Left kidney (tissue), 8 donors: Measurements from ENCODE around the gene PSG3. TPM values are rescaled to one million over a fixed set of nuclear protein-coding genes. Genes with fewer than 3 reads are reported as not detected.
"Not testable (repeated sequence)": the region's sequence is repeated elsewhere in the genome, so short reads cannot be mapped to it uniquely, and the experiment has no call there.

Experiments
- DNase-seq: peaks from one replicate; pipeline ENCODE4 v3.0.0-alpha.2; 2013
- long read RNA-seq, 8 donors: transcript quantifications; one replicate each; lab custom pipeline, GENCODE V29; 2026
- polyA plus RNA-seq: library from polyadenylated mRNA; unstranded; fragments of 120-200 nt; gene quantifications from one replicate; pipeline ENCODE4 v1.2.1, GENCODE V29; 2013; ENCODE audit not compliant: insufficient read length

PSG3 gene
- 0.13 TPM for polyA plus RNA-seq
- long read RNA-seq, donor 1 = 0 reads
- long read RNA-seq, donor 2 = 0 reads
- long read RNA-seq, donor 3 = 0 reads
- long read RNA-seq, donor 4 = 0 reads
- long read RNA-seq, donor 5 = 0 reads
- long read RNA-seq, donor 6 = 0 reads
- long read RNA-seq, donor 7 = 0 reads
- long read RNA-seq, donor 8 = 0 reads

DNA sequence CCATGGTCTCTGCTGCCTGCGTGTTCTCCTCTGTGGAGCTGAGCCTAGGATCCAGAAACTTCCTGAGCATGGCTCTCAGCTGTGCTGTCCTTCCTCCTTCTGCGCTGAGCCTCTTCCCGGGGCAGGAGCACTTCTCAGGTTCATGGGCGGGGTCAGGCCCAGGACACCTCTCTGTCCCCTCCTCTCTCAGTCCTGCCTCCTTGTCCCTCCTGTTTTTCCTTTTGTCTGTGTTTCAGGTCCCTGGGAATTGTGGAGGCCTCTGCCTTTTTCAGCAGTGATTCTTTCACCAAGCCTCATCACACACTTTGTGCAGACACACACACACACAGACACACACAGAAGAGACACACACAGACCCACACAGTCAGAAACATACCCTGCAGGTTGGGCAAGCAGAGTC is at the start of gene PSG3:
PSG3 (minus strand) TSS at position 101 of the 400 bp plus-strand sequence; CDS start at position 4, 97 bp downstream.
- DNase-seq = not testable (repeated sequence)

DNA sequence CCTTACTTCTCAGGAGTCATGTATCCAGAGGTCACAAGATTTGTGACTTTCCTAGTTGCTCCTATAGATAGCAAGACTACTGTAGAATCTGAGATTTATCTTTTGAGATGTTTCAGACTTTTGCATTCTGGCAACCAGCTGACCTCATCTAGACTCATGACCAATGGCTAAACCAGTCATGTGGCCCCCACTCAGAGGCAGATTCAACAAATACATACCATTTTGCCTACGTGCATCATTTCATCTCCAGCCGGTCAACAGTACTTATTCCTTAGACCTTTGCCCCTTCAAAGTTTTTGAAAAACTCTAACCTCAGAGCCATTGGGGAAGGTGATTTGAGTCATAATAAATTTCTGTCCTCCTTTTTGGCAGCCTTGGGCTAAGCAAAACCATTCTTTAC is 48.5 kb upstream of the PSG3 start:
- DNase-seq = not testable (repeated sequence)

DNA sequence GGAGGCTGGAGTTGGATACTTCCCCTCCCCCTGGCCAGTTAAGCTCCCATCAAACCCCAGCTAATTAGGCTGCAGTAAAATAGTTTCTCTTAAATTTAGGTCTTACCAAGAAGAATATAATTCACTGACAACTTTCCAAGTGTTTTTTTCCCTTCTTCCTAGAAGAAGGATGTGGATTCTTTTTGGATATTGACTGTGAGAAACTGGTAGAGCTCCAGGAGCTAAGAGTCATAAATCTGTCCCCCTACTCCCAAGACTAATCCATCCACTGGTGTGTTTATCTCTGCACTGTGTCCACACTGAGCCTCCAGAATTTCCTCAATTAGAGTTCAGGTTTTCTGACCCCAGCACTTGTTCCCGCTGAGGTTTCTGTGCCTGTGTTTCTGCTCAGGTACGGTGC is 47.5 kb upstream of the PSG3 start:
- not testable (repeated sequence) for DNase-seq

DNA sequence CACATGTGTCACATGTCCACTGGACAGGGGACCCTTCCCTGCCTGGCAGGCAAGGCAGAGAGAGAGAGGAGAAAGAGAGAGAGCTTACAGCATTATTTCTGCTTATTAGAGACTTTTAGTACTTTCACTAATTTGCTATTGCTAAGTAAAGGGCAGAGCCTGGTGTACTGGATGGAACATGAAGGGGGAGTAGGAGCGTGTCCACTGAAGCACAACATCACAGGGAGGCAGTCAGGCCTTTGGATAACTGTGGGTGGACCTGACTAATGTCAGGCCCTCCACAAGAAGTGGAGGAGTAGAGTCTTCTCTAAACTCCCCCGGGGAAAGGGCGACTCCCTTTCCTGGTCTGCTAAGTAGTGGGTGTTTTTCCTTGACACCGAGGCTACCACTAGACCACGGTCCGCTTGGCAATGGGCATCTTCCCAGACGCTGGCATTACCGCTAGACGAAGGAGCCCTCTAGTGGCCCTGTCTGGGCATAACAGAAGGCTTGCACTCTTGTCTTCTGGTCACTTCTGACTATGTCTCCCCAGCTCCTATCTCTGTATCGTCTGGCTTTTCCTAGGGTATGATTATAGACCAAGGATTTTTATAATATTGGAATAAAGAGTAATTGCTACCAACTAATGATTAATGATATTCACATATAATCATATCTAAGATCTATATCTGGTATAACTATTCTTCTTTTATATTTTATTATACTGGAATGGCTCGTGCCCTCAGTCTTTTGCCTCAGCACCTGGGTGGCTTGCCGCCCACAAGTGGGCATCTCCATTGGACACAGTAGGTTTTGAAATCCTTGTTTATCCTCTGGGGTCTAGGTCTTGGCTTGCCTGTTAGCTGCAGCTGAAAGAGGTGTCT is 36.7 kb upstream of the PSG3 start:
- DNase-seq = peak; percentile 52

DNA sequence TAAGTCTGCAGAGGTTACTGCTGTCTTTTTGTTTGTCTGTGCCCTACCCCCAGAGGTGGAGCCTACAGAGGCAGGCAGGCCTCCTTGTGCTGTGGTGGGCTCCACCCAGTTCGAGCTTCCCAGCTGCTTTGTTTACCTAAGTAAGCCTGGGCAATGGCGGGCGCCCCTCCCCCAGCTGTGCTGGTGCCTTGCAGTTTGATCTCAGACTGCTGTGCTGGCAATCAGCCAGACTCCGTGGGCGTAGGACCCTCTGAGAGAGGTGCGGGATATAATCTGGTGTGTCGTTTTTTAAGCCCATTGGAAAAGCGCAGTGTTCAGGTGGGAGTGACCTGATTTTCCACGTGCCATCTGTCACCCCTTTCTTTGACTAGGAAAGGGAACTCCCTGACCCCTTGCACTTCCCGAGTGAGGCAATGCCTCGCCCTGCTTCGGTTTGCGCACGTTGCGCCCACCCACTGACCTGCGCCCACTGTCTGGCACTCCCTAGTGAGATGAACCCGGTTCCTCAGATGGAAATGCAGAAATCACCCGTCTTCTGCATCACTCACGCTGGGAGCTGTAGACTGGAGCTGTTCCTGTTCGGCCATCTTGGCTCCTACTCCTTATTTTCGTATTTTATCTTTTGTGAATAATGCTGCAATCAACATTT is 34.4 kb upstream of the PSG3 start:
- DNase-seq = not testable (repeated sequence)

DNA sequence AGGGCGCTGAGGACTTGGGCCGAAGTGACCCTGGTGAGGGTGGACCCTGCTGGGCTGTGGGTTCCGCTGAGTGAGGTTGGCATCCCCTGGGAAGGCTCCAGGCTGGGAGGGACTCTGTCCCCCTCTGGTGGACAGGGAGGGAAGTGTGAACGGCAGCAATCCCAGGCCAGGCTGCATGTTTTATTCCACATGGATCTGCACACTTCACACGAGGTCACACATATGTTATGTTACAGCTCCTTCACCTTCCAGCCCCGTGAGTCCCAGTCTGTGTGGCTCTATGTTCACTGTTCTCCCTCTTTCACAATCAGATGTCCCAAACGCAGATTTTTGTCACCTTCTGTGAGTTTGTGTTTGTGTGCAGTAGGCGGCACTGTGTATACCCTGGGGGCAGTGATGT is 27.0 kb upstream of the PSG3 start:
- not testable (repeated sequence) for DNase-seq

DNA sequence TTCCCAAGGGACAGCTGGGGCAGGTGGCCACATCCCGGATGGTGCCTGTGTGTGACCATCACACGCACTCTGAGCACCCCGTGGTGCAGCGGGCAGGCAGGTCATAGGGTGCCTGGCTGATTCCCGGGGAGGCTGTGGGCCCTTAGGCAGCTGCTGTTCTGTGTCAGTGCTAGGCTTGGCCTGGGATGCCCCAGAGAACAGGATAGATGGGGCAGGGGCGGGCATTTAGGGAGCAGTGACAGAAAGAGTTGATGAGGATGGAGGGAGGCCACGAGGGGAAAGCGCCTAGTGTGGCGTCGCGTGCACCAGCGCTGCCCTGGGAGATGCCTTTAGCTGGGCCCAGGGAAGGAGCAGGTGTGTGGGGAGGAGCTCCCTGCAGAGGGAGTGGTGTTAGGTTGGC is 26.6 kb upstream of the PSG3 start:
- DNase-seq = not testable (repeated sequence)

DNA sequence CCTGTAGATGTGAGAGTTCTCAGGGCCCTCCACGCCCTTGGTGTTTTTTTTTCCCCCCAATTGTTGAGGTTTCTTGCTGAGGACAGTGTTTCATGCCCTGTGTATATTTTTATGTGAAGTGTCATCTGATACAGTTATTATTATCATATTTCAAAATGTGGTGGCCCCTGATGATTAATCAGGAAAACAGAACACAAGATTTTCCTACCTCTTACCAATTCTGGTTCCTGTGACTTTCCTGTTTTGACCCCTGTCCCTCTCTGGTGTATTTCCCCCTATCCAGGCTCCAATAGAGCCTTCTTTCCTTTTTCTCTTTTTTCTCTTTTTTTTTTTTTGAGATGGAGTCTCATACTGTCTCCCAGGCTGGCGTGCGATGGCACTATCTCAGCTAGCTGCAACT is 24.6 kb upstream of the PSG3 start:
- DNase-seq = no peak

DNA sequence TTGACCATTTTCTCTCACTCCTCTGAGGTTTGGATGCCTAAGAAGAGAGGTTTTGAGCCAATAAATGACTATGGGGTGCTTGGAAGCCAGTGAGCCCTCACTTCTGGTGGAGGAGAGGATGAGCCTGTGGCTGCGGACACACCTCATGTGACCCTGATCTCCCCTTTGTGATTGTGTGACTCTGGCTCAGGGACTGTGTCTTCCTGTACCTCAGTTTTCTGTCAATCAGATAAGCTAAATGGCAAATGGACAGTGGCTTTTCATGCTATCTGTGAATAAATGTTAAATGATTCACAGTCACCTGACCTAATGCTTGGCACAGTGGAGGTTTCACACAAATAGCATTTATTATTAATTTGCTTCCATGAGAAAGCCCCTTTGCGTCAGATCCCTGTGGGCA is 22.5 kb upstream of the PSG3 start:
- DNase-seq = no peak

DNA sequence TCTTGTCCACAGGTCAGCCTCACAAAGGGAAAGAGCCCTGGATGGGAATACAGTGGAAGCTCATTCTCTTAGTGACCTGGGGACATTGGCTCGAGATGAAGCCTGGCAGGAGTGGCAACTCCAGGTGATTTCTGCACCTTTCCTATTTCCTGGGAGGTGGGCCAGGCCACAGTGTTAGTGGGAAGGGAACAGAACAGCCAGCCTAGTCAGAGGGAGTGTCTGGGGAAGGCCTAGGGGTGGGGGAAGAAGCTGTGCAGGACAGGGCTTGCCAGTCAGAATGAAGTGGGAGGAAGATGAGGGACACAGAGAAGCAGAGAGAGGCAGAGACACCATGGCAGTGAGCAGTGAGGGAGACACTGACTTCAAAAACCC is 21.6 kb upstream of the PSG3 start:
- DNase-seq = not testable (repeated sequence)

DNA sequence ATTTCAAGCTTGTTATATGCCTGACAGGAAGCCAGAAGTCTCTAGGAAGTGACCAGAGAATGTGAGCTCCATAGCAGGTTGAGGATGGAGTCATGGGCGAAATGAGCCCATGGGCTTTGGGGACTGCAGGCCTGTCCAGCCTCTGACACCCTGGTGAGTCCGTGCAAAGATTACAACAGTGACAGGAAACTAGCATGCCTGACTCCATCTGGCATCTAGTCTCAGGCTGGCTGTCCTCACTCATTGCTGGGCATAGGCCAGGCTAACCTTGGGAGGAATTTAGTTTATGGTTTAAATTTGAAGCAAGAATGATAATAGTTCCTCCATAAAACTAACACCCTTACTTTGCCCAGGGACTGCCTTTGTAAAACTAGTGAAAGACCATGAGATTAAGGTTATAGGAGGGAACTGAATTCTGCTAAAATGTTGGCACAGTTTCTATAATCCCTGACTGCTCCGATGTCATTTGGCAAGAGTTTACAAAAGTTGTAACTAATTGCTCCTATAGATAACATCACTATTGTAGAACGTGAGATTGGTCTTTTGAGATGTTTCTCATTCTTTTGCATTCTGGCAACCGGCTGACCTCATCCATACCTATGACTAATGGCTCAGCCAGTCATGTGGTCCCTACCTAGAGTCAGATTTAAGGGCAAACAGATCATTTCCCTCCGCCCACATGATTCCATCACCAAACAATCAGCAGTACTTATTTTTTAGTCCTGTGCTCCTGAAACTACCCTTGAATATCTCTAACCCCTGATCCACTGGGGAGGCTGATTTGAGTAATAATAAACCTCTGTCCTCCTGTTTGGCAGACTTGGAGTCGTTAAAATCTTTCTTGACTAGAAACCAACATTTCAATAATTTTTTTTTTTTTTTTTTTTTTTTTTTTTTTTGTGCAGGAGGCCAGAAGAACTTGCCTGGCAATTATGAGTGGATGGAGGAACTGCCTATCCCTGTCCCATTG is 21.0 kb upstream of the PSG3 start:
- not testable (repeated sequence) for DNase-seq

DNA sequence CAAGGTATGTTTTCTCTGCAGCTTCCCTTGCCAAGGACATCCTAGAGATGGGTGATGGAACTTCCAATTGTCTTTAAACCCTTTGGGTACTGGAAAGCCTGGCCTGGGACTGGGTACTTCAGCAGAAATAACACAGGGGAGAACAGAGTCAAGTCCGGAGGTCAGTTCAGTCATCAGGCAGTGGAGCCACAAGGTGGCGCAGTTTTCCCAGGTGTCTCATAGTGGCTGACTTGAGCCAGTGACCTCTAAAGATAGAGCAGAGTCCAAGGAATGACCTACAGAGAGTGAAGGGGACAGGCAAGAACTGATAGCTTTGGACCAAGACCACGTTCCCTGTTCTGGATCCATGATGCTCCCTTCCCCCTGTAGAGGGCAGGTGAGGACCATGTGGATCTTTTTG is 18.4 kb upstream of the PSG3 start:
- not testable (repeated sequence) for DNase-seq

DNA sequence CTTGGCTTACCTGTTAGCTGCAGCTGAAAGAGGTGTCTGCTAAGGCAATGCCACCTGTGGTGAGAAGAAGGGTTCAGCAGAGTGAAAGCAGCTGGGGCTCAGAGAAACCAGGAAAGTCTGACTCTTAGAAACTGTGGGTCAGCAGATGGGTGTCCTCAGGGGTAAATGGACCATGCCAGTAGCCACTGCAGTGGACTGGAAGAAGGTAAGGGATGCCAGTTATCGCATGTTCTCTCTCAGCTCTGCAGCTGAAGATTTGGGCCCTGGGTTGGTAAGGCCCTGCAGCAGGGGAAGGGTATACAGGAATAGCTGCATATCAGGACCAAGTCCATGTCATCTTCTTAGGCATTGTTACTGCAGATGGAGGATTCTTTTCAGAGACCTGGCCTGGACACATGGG is 12.0 kb upstream of the PSG3 start:
- not testable (repeated sequence) for DNase-seq

DNA sequence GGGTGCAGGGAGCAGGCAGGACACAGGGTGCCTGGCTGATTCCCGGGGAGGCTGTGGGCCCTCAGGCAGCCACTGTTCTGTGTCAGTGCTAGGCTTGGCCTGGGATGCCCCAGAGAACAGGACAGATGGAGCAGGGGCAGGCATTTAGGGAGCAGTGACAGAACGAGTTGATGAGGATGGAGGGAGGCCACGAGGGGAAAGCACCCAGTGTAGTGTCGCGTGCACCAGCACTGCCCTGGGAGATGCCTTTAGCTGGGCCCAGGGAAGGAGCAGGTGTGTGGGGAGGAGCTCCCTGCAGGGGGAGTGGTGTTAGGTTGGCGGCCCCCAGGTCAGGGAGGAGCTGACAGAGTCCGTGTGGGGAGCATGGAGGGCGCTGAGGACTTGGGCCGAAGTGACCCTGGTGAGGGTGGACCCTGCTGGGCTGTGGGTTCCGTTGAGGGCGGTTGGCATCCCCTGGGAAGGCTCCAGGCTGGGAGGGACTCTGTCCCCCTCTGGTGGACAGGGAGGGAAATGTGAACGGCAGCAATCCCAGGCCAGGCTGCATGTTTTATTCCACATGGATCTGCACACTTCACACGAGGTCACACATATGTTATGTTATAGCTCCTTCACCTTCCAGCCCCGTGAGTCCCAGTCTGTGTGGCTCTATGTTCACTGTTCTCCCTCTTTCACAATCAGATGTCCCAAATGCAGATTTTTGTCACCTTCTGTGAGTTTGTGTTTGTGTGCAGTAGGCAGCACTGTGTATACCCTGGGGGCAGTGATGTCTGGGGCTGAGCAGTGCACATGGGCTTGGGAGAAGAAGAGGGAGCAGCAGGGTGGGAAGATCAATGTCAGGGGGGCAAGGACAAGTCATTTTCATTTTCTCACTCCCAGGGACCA is 1.7 kb upstream of the PSG3 start:
- not testable (repeated sequence) for DNase-seq

DNA sequence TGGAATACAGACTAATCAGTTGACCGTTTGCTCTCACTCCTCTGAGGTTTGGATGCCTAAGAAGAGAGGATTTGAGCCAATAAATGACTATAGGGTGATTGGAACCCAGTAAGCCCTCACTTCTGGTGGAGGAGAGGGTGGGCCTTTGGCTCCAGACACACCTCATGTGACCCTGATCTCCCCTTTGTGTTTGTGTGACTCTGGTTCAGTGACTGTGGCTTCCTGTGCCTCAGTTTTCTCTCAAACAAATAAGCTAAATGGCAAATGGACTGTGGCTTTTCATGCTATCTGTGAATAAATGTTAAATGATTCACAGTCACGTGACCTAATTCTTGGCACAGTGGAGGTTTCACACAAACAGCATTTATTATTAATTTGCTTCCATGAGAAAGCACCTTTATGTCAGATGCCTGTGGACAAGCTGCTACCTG is 2.7 kb downstream of the PSG3 start:
- DNase-seq = not testable (repeated sequence)

DNA sequence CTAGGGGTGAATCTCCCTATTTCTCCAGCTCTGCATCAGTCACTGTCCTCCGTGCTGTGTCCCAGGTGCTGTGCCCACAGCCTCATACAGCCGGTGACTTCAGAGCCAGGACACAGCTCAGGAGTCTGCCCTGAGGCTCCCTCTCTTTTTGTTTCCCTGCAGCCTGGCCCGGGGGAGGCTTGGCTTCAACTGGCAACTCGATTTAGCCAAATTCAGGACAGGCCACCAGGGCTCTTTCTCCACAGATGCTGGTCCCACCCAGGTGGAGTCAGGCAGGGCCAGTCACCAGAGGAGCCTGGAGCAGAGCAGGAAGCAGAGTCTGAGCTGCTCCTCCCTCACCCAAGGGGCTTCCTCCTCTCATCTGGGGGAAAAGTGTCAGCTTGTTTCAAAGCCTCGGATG is 11.9 kb downstream of the PSG3 start:
- DNase-seq = not testable (repeated sequence)

DNA sequence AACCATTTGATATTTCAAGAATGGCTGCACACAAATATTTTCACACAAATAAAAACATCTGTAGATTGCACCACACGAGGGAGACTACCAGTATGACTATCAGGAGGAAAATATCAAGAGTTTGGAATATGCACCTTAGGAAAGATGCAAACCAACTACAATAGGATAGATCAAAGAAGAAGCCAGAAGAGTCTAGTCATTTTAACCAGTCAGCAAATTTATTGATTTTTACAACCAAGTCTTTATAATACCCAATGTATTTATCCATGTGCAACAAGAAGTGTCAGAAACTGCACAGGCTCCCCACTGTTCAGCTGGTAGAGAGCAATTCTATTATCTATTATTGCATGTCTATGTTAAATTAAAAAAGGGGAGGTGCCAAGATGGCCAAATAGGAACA is 26.3 kb downstream of the PSG3 start:
- not testable (repeated sequence) for DNase-seq

DNA sequence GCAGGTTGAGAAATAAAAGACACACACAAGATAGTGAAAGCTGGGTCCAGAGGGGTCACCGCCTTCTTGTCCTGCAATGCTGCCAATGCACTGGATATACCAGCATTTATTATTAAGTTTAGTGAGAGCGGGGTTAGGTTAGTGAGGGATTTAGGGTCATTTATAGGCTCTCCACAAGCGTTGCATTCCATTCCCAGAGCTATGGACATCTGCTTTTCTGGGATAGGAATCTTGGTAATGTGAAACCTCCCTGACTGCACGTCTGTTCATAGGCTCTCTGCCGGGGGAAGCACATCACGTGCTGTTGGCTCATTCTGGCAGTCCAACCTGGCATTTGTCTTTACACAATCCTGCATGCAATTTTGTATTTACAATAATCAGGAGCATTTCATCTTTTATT is 27.5 kb downstream of the PSG3 start:
- not testable (repeated sequence) for DNase-seq

DNA sequence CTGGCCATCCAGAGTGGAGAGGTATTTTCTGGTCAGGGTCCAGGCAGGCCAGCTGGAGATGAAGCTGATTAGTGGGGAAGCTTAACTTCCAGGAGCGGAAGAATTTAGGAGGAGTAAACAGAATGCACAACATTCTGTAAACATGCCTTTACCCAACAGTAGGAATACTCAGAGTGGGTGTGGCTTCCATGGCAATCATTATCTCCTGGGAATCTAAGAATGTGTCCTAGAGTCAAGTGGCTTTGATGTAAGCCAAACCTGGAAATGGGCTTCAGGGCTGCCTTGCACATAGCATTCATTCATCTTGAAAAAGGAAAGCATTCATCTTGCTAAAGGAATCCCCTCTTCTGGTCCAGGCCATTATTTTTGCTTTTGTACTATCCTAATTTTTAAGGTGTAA is 29.3 kb downstream of the PSG3 start:
- DNase-seq = not testable (repeated sequence)

DNA sequence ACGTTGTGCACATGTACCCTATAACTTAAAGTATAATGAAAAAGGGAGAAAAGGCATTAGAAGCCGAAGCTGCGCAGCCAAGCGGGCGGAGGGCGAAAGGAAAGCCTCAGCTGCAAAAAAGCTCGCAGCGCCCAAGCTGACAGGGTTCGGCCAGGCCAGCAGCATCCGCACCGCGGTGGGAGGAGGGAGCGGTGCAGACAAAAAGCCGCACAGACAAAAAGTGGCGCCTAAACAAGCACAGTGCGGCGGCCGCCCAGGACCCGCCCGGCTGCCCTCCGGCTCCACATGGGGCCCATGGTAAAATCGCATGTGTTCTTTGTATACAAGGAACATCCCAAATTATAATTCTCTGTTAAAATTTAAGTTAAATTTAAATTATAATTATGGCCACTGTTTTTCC is 42.4 kb downstream of the PSG3 start:
- DNase-seq = no peak
